DND-41 (cell line): ENCODE data around the gene GFY.

Experiments used
- EZH2 ChIP-seq: IDR thresholded peaks from 3 replicates; pipeline ENCODE4 v1.6.1; 2012; ENCODE audit warnings: borderline replicate concordance, low read depth, mild to moderate bottlenecking, moderate library complexity, low read length, inconsistent platforms; ENCODE audit not compliant: severe bottlenecking
- TF ChIP-seq, protein P1 (sequence below): IDR thresholded peaks from 2 replicates; pipeline ENCODE4 v1.5.1; 2012; ENCODE audit warnings: borderline replicate concordance, low read length, moderate library complexity, mild to moderate bottlenecking; ENCODE audit not compliant: poor library complexity, severe bottlenecking; ENCODE audit errors: extremely low read depth

DNA sequence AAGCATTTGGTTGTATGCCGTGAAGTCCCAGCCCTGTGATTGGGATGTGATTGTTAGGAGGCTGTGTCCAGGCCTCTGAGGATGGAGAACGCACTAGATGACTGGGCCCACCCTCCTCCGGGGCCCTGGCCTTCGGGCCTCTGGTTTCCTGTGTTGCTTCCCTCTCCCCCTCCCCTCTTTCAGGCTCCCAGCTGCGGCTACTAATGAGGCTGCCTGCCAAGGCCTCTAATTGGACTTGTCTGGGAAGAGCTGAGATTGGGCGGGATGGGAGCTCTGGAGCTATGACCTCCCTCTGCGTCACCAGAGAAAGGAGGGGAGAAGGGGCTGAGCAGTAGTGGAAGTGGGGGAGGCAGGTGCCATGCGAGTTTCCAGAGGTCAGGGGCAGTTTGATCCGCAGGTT is 11.8 kb upstream of the GFY start:
- TF ChIP-seq, protein P1, sequence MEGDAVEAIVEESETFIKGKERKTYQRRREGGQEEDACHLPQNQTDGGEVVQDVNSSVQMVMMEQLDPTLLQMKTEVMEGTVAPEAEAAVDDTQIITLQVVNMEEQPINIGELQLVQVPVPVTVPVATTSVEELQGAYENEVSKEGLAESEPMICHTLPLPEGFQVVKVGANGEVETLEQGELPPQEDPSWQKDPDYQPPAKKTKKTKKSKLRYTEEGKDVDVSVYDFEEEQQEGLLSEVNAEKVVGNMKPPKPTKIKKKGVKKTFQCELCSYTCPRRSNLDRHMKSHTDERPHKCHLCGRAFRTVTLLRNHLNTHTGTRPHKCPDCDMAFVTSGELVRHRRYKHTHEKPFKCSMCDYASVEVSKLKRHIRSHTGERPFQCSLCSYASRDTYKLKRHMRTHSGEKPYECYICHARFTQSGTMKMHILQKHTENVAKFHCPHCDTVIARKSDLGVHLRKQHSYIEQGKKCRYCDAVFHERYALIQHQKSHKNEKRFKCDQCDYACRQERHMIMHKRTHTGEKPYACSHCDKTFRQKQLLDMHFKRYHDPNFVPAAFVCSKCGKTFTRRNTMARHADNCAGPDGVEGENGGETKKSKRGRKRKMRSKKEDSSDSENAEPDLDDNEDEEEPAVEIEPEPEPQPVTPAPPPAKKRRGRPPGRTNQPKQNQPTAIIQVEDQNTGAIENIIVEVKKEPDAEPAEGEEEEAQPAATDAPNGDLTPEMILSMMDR: no peak
- TF ChIP-seq EZH2: no peak
